Endothelial cell of umbilical vein (primary cell): Measurements from ENCODE around the gene RIPOR3. TPM values are rescaled to one million over a fixed set of nuclear protein-coding genes. Genes with fewer than 3 reads are reported as not detected.

ENCODE experiments used
- BruUV-seq: library from RNA; stranded (reverse); fragments of 400-500 nt; replicated peaks from 2 replicates; lab custom pipeline; 2021; lab: Mats Ljungman, UMichigan
- CTCF ChIA-PET: fragments of 300-600, 350-600 bp; sonication (Branson Sonifier 250); formaldehyde crosslinking; loops from one replicate; lab custom pipeline; 2021; ENCODE audit warnings: antibody characterized with exemption, inconsistent platforms; lab: Charles Lee
- POLR2A ChIA-PET: fragments of 300-600, 350-600 bp; sonication (Branson Sonifier 250); formaldehyde crosslinking; loops from one replicate; lab custom pipeline; 2021; ENCODE audit warnings: antibody characterized with exemption, inconsistent platforms; lab: Charles Lee
- DNase-seq: peaks from one replicate; pipeline ENCODE4 v3.0.0-alpha.2; 2011; ENCODE audit warnings: low read depth, low spot score
- FAIRE-seq: peaks from 2 replicates; lab custom pipeline; 2011; peaks lifted over from hg19 to GRCh38; lab: Jason Lieb, UNC
- H2AFZ ChIP-seq: 2 replicates; pipeline ENCODE4 v1.6.0; 2012; ENCODE audit warnings: low read depth, low read length, control low read depth, inconsistent platforms
- H3K27ac ChIP-seq: 2 replicates; pipeline ENCODE4 v1.5.1; 2011; ENCODE audit warnings: low read depth, mild to moderate bottlenecking, control low read depth, low read length, moderate library complexity; ENCODE audit not compliant: insufficient read depth
- H3K27me3 ChIP-seq, 2 experiments: 2 replicates each; pipeline versions ENCODE4 v1.6.0 to v1.6.1; 2011; ENCODE audit warnings: low read length in 2 of 2, mixed read lengths in 1 of 2; ENCODE audit not compliant: control insufficient read depth in 2 of 2, insufficient read depth in 2 of 2
- H3K36me3 ChIP-seq, 2 experiments: 2 replicates in 1 of 2; 3 replicates in 1 of 2; pipeline ENCODE4 v1.5.1; 2011; ENCODE audit warnings: low read length in 2 of 2, mild to moderate bottlenecking in 1 of 2, moderate library complexity in 1 of 2; ENCODE audit not compliant: control insufficient read depth in 2 of 2, insufficient read depth in 2 of 2; ENCODE audit errors: extremely low read depth in 1 of 2
- H3K4me1 ChIP-seq: 3 replicates; pipeline ENCODE4 v1.5.1; 2011; ENCODE audit warnings: mild to moderate bottlenecking, low read length; ENCODE audit not compliant: control insufficient read depth, insufficient read depth; ENCODE audit errors: extremely low read depth
- H3K4me2 ChIP-seq: 2 replicates; pipeline ENCODE4 v1.6.1; 2011; ENCODE audit warnings: low read length, control low read depth, mixed read lengths; ENCODE audit not compliant: insufficient read depth
- H3K4me3 ChIP-seq, 3 experiments: fragments of 200-600 bp in 1 of 3; sonication (generic), shearing (Covaris generic) in 1 of 3; replicated peaks in 1 of 3; 2 replicates each; pipeline ENCODE4 v1.5.1; 2011 to 2016; ENCODE audit warnings: control low read depth in 3 of 3, low read length in 3 of 3, mild to moderate bottlenecking in 2 of 3, inconsistent platforms in 1 of 3, low read depth in 1 of 3, moderate library complexity in 1 of 3; ENCODE audit not compliant: insufficient read depth in 1 of 3
- H3K79me2 ChIP-seq: 2 replicates; pipeline ENCODE4 v1.6.0; 2012; ENCODE audit warnings: low read length, inconsistent platforms; ENCODE audit not compliant: control insufficient read depth, insufficient read depth
- H3K9ac ChIP-seq: replicated peaks from 2 replicates; pipeline ENCODE3; 2011; ENCODE audit warnings: low read length, control low read depth; ENCODE audit not compliant: insufficient read depth; ENCODE audit errors: extremely low read depth
- H3K9me1 ChIP-seq: replicated peaks from 3 replicates; pipeline ENCODE4 v1.6.0; 2011; ENCODE audit warnings: mild to moderate bottlenecking, low read length; ENCODE audit not compliant: control insufficient read depth, insufficient read depth; ENCODE audit errors: extremely low read depth
- H3K9me3 ChIP-seq: replicated peaks from 2 replicates; pipeline ENCODE4 v1.5.1; 2012; ENCODE audit warnings: low read length, inconsistent platforms; ENCODE audit not compliant: control insufficient read depth, insufficient read depth
- H4K20me1 ChIP-seq: replicated peaks from 2 replicates; pipeline ENCODE3; 2011; ENCODE audit warnings: mild to moderate bottlenecking, low read length; ENCODE audit not compliant: control insufficient read depth, insufficient read depth; ENCODE audit errors: extremely low read depth
- CTCF ChIP-seq, 2 donors: IDR thresholded peaks; 1 replicate in 1 of 2; 2 replicates in 1 of 2; pipeline ENCODE4 v1.5.1; 2011; ENCODE audit warnings: low read length in 2 of 2, mild to moderate bottlenecking in 2 of 2, moderate library complexity in 2 of 2, control low read depth in 1 of 2, inconsistent platforms in 1 of 2, low read depth in 1 of 2; ENCODE audit not compliant: insufficient read depth in 1 of 2; ENCODE audit errors: extremely low read depth in 1 of 2
- EZH2 ChIP-seq: IDR thresholded peaks from 2 replicates; pipeline ENCODE4 v1.6.1; 2012; ENCODE audit warnings: borderline replicate concordance, low read depth, mild to moderate bottlenecking, moderate library complexity, low read length, inconsistent platforms; ENCODE audit not compliant: severe bottlenecking
- FOS ChIP-seq: IDR thresholded peaks from 2 replicates; pipeline ENCODE4 v1.6.1; 2011; ENCODE audit warnings: mild to moderate bottlenecking, low read length, moderate library complexity, borderline replicate concordance; ENCODE audit not compliant: insufficient read depth
- GATA2 ChIP-seq: IDR thresholded peaks from 2 replicates; pipeline ENCODE4 v1.7.0; 2011; ENCODE audit warnings: low read depth, mild to moderate bottlenecking, moderate library complexity, mixed read lengths, low read length; ENCODE audit not compliant: insufficient read length, insufficient read depth
- JUN ChIP-seq: IDR thresholded peaks from 2 replicates; pipeline ENCODE4 v1.6.1; 2011; ENCODE audit warnings: borderline replicate concordance, low read depth; ENCODE audit not compliant: insufficient read length, insufficient read depth
- MAX ChIP-seq: IDR thresholded peaks from 2 replicates; pipeline ENCODE4 v1.6.1; 2011; ENCODE audit not compliant: insufficient read depth, insufficient read length
- MYC ChIP-seq: IDR thresholded peaks from one replicate; pipeline ENCODE4 v1.6.1; 2011; ENCODE audit warnings: mild to moderate bottlenecking, low read depth, low read length
- POLR2A ChIP-seq: IDR thresholded peaks from 2 replicates; pipeline ENCODE4 v1.6.1; 2012; ENCODE audit warnings: low read depth, mild to moderate bottlenecking, control low read depth, low read length
- POLR2AphosphoS5 ChIP-seq: IDR thresholded peaks from 2 replicates; pipeline ENCODE4 v1.6.1; 2012; ENCODE audit warnings: low read depth, mild to moderate bottlenecking, control low read depth, low read length, moderate library complexity; ENCODE audit not compliant: insufficient read depth
- dilution Hi-C: fragments of 300-500 bp; cut with MboI; formaldehyde crosslinking; loops from one replicate; pipeline ENCODE4 v1.15.0; 2019; ENCODE audit warnings: low sequenced_read_pairs; ENCODE audit not compliant: extremely low pct_ligation_motif_present
- intact Hi-C: fragments of 100-400 bp; cut with micrococcal nuclease; formaldehyde crosslinking; loops from one replicate; pipeline ENCODE4 v1.10.0; 2022
- polyA plus RNA-seq, 4 experiments: library from polyadenylated mRNA; depleted of rRNA in 3 of 4; stranded (reverse) in 3 of 4; unstranded in 1 of 4; fragments of >200 nt; gene quantifications; 2 replicates each; pipeline versions ENCODE4 v1.2.1 to v1.2.3, GENCODE V29; 2011 to 2012; ENCODE audit warnings: missing spikeins in 1 of 4
- total RNA-seq: library from RNA; stranded (reverse); gene quantifications from 2 replicates; pipeline ENCODE4 v1.2.3, GENCODE V29; 2021

Gene RIPOR3
- total and polyA plus RNA-seq, 2 donors (not counting 3 experiments of a cell fraction or from before 2014, with no cell fraction given) = not detected

- Histone ChIP-seq H3K4me3 (no peak overlapping the region), H3K36me3 (peaks cover 8 to 36% of the 10 kb centered on the region in 2 experiments), H3K9me1 (no peaks in the 10 kb centered on the region), H3K27me3 (no peaks in the 10 kb centered on the region), H2AFZ (no peak overlapping the region), H3K4me2 (no peak overlapping the region), H3K9me3 (no peaks in the 10 kb centered on the region), H3K4me1 (peaks cover 6% of the 10 kb centered on the region), H3K79me2 (no peaks in the 10 kb centered on the region), H3K9ac (no peak overlapping the region), H4K20me1 (no peaks in the 10 kb centered on the region), H3K27ac (no peak overlapping the region)
- FAIRE-seq = no peak
- no TSS peak for BruUV-seq
- dilution Hi-C loops = no loop called here
- intact Hi-C loops = no loop called here
- no peak for TF ChIP-seq MAX
- no peak for TF ChIP-seq POLR2AphosphoS5
- TF ChIP-seq POLR2A = no peak
- TF ChIP-seq JUN = no peak
- ChIA-PET POLR2A (no interaction called here), CTCF (interaction anchor here (0.5 to 2.8 kb wide), 32 partner anchors 9 to 409 kb away, joined by 3 to 16 read pairs (median 3); no protein-coding TSS in a partner anchor)
- no peak for DNase-seq
Measured at GRCh38 chr20:50587291-50587961, 103.9 kb downstream of the RIPOR3 start.

GRCh38 chr20:50586531-50587232, 104.7 kb downstream of the RIPOR3 start:
- Histone ChIP-seq H3K9me1 (no peaks in the 10 kb centered on the region), H3K36me3 (peaks cover 15 to 42% of the 10 kb centered on the region in 2 experiments), H2AFZ (no peak overlapping the region), H3K4me3 (no peak overlapping the region), H3K27ac (no peak overlapping the region), H3K79me2 (peaks cover 3% of the 10 kb centered on the region), H3K4me2 (no peak overlapping the region), H4K20me1 (no peaks in the 10 kb centered on the region), H3K4me1 (no peaks in the 10 kb centered on the region), H3K9ac (no peak overlapping the region), H3K27me3 (no peaks in the 10 kb centered on the region), H3K9me3 (no peaks in the 10 kb centered on the region)
- intact Hi-C loops (no loop called here), dilution Hi-C loops (no loop called here)
- no TSS peak for BruUV-seq
- ChIA-PET POLR2A (no interaction called here), CTCF (interaction anchor here (0.8 to 2.4 kb wide), 4 partner anchors 11 to 401 kb away, joined by 3 to 7 read pairs (median 4); no protein-coding TSS in a partner anchor)
- no peak for TF ChIP-seq FOS
- no peak for TF ChIP-seq GATA2
- no peak for TF ChIP-seq POLR2A
- no peak for TF ChIP-seq JUN
- TF ChIP-seq MAX = no peak
- no peak for TF ChIP-seq CTCF (IDR thresholded peaks at IDR 0.05; ENCODE audit: extremely low read depth in 1 of 2, insufficient read depth in 1 of 2, low read depth in 1 of 2, low read length in 2 of 2)
- no peak for TF ChIP-seq POLR2AphosphoS5
- no peak for TF ChIP-seq EZH2
- no peak for TF ChIP-seq MYC
- FAIRE-seq (no peak), DNase-seq (no peak)
